PC-3 (cell line): ENCODE results near the gene KCNJ9. TPM values are rescaled to one million over a fixed set of nuclear protein-coding genes. Genes with fewer than 3 reads are reported as not detected.

Experiments
- ATAC-seq: fragments of 200-7000 bp; cut with Tn5 transposase; 2 replicates; pipeline ENCODE4 v1.9.1; 2020; ENCODE audit warnings: mild to moderate bottlenecking, moderate library complexity
- BruUV-seq: library from RNA; stranded (reverse); fragments of 400-500 nt; replicated peaks from 2 replicates; lab custom pipeline; 2021; lab: Mats Ljungman, UMichigan
- CTCF ChIA-PET: fragments of 300-600 bp; sonication (Branson Sonifier 250); formaldehyde crosslinking; loops from one replicate; lab custom pipeline; 2022; ENCODE audit warnings: antibody characterized with exemption; lab: Charles Lee
- POLR2A ChIA-PET: fragments of 300-600 bp; sonication (Branson Sonifier 250); formaldehyde crosslinking; loops from one replicate; lab custom pipeline; 2022; ENCODE audit warnings: antibody characterized with exemption; ENCODE audit not compliant: unreplicated experiment; lab: Charles Lee
- DNase-seq: peaks from one replicate; pipeline ENCODE4 v3.0.0-alpha.2; 2015
- H2AFZ ChIP-seq: fragments of 300-600 bp; sonication (generic); 2 replicates; pipeline ENCODE4 v1.6.0; 2016; ENCODE audit warnings: antibody characterized with exemption, low read length
- H3F3A ChIP-seq: fragments of 300-600 bp; sonication (generic); one replicate; pipeline ENCODE4 v1.6.0; 2017; ENCODE audit warnings: antibody characterized with exemption, low read length, control low read depth, mild to moderate bottlenecking; ENCODE audit not compliant: unreplicated experiment
- H3K27ac ChIP-seq: fragments of 300-600 bp; sonication (generic); 2 replicates; pipeline ENCODE4 v1.5.1; 2016; ENCODE audit warnings: mild to moderate bottlenecking, low read length
- H3K27me3 ChIP-seq: fragments of 300-600 bp; sonication (generic); 2 replicates; pipeline ENCODE4 v1.6.1; 2016; ENCODE audit warnings: low read length, mixed read lengths
- H3K36me3 ChIP-seq: fragments of 300-600 bp; sonication (generic); 2 replicates; pipeline ENCODE4 v1.6.1; 2016; ENCODE audit warnings: low read depth, mixed run types, low read length, mixed read lengths
- H3K4me1 ChIP-seq: fragments of 300-600 bp; sonication (generic); 2 replicates; pipeline ENCODE4 v1.5.1; 2016; ENCODE audit warnings: low read length; ENCODE audit not compliant: insufficient read depth
- H3K4me2 ChIP-seq: fragments of 300-600 bp; sonication (generic); 2 replicates; pipeline ENCODE4 v1.6.0; 2016; ENCODE audit warnings: low read length
- H3K4me3 ChIP-seq: fragments of 300-600 bp; sonication (generic); 2 replicates; pipeline ENCODE4 v1.5.1; 2016; ENCODE audit warnings: mild to moderate bottlenecking, low read length, mixed read lengths
- H3K79me2 ChIP-seq: fragments of 300-600 bp; sonication (generic); 2 replicates; pipeline ENCODE4 v1.6.1; 2017; ENCODE audit warnings: low read length, mixed read lengths
- H3K9ac ChIP-seq: fragments of 300-600 bp; sonication (generic); 2 replicates; pipeline ENCODE4 v1.6.0; 2016; ENCODE audit warnings: mild to moderate bottlenecking, low read length
- H3K9me2 ChIP-seq: fragments of 300-600 bp; sonication (generic); replicated peaks from 2 replicates; pipeline ENCODE4 v1.6.1; 2016; ENCODE audit warnings: mixed run types, low read length, mixed read lengths
- H3K9me3 ChIP-seq: fragments of 300-600 bp; sonication (generic); 2 replicates; pipeline ENCODE4 v1.6.1; 2016; ENCODE audit warnings: low read length, mixed read lengths
- H4K20me1 ChIP-seq: fragments of 300-600 bp; sonication (generic); 2 replicates; pipeline ENCODE4 v1.6.1; 2016; ENCODE audit warnings: low read length, mixed read lengths
- EZH2 ChIP-seq: fragments of 300-600 bp; sonication (generic); IDR thresholded peaks from one replicate; pipeline ENCODE4 v1.6.1; 2017; ENCODE audit warnings: antibody characterized with exemption, mild to moderate bottlenecking, low read length; ENCODE audit not compliant: unreplicated experiment
- EZH2phosphoT487 ChIP-seq: fragments of 300-600 bp; sonication (generic); IDR thresholded peaks from 2 replicates; pipeline ENCODE4 v1.6.1; 2018; ENCODE audit warnings: mild to moderate bottlenecking, antibody characterized with exemption, low read length, borderline replicate concordance
- intact Hi-C: fragments of 100-400 bp; cut with micrococcal nuclease; formaldehyde crosslinking; loops from 2 replicates; pipeline ENCODE4 v1.9.0; 2023
- total RNA-seq: library from RNA; depleted of rRNA; stranded (reverse); fragments of >200 nt; gene quantifications from 2 replicates; pipeline ENCODE4 v1.2.3, GENCODE V29; 2014; rRNA removed
- TF ChIP-seq, protein P1 (sequence below): fragments of 300-600 bp; sonication (generic); conservative IDR thresholded peaks from 2 replicates; pipeline ENCODE4 v1.5.1; 2017; ENCODE audit warnings: antibody characterized with exemption, low read depth, mild to moderate bottlenecking, low read length

KCNJ9 gene
- total RNA-seq, 1 experiment from 2014 or later = not detected

DNA sequence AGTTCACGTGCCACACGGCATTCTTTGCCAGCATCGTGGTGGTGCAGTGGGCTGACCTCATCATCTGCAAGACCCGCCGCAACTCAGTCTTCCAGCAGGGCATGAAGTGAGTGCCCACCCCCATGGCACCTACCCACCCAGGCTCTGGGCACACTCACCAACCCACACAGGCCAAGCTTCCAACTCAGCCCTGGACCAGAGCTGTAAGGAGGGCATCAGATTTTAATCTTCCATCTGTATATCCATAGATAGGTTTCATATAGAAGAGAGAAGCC lies 55.5 kb downstream of the KCNJ9 start:
- TF ChIP-seq, protein P1, sequence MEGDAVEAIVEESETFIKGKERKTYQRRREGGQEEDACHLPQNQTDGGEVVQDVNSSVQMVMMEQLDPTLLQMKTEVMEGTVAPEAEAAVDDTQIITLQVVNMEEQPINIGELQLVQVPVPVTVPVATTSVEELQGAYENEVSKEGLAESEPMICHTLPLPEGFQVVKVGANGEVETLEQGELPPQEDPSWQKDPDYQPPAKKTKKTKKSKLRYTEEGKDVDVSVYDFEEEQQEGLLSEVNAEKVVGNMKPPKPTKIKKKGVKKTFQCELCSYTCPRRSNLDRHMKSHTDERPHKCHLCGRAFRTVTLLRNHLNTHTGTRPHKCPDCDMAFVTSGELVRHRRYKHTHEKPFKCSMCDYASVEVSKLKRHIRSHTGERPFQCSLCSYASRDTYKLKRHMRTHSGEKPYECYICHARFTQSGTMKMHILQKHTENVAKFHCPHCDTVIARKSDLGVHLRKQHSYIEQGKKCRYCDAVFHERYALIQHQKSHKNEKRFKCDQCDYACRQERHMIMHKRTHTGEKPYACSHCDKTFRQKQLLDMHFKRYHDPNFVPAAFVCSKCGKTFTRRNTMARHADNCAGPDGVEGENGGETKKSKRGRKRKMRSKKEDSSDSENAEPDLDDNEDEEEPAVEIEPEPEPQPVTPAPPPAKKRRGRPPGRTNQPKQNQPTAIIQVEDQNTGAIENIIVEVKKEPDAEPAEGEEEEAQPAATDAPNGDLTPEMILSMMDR = no peak
- no peak for TF ChIP-seq EZH2
- TF ChIP-seq EZH2phosphoT487 = no peak
- Histone ChIP-seq H3K27ac (no peak overlapping the region), H3F3A (no peaks in the 10 kb centered on the region), H3K9me3 (no peaks in the 10 kb centered on the region), H3K4me3 (no peak overlapping the region), H4K20me1 (no peaks in the 10 kb centered on the region), H3K9ac (no peak overlapping the region), H3K79me2 (no peaks in the 10 kb centered on the region), H3K4me1 (no peaks in the 10 kb centered on the region), H3K27me3 (peaks cover 8% of the 10 kb centered on the region; the same call in 1 of the 2 replicates), H3K36me3 (no peaks in the 10 kb centered on the region), H3K4me2 (no peak overlapping the region), H2AFZ (no peak overlapping the region), H3K9me2 (no peaks in the 10 kb centered on the region)
- ChIA-PET POLR2A (no interaction called here), CTCF (no interaction called here)
- no peak for DNase-seq
- no peak for ATAC-seq
- BruUV-seq = no TSS peak
- intact Hi-C loops = no loop called here

GRCh38 chr1:160137216-160137862 lies 56.0 kb downstream of the KCNJ9 start:
- H4K20me1 ChIP-seq = no peaks in the 10 kb centered on the region
- H3K27ac ChIP-seq = no peak overlapping the region
- H3K9me2 ChIP-seq = no peaks in the 10 kb centered on the region
- H3K36me3 ChIP-seq = no peaks in the 10 kb centered on the region
- H3K4me2 ChIP-seq = no peak overlapping the region
- ChIA-PET CTCF (no interaction called here), POLR2A (no interaction called here)
- DNase-seq (no peak), ATAC-seq (no peak)
- no peaks in the 10 kb centered on the region for H3K9me3 ChIP-seq
- intact Hi-C loops = no loop called here
- no peak overlapping the region for H3K9ac ChIP-seq
- TF ChIP-seq EZH2phosphoT487 = no peak
- no peaks in the 10 kb centered on the region for H3F3A ChIP-seq
- H3K79me2 ChIP-seq = no peaks in the 10 kb centered on the region
- no peak overlapping the region for H3K4me3 ChIP-seq
- no TSS peak for BruUV-seq
- H2AFZ ChIP-seq = no peak overlapping the region
- H3K4me1 ChIP-seq = no peaks in the 10 kb centered on the region
- peaks cover 13% of the 10 kb centered on the region; the same call in 1 of the 2 replicates for H3K27me3 ChIP-seq

GRCh38 chr1:160139840-160140239 lies 58.5 kb downstream of the KCNJ9 start:
- no peak for DNase-seq
- Histone ChIP-seq H3K36me3 (no peaks in the 10 kb centered on the region), H3K27me3 (peaks cover 13% of the 10 kb centered on the region; the same call in 1 of the 2 replicates), H3K9ac (no peak overlapping the region), H3K4me1 (no peaks in the 10 kb centered on the region), H3F3A (no peaks in the 10 kb centered on the region), H3K9me2 (no peaks in the 10 kb centered on the region), H3K4me3 (no peak overlapping the region), H3K27ac (no peak overlapping the region), H3K4me2 (no peak overlapping the region), H2AFZ (no peak overlapping the region), H4K20me1 (no peaks in the 10 kb centered on the region), H3K79me2 (no peaks in the 10 kb centered on the region), H3K9me3 (no peaks in the 10 kb centered on the region)
- intact Hi-C loops = no loop called here
- no peak for ATAC-seq
- BruUV-seq = no TSS peak
- TF ChIP-seq EZH2phosphoT487 (no peak), EZH2 (no peak)
- TF ChIP-seq, protein P1 = no peak
- ChIA-PET POLR2A (no interaction called here), CTCF (no interaction called here)

Other genes starting within 250 kb of the KCNJ9 start
- gene VSIG8, start 218.9 kb upstream of the KCNJ9 start, total RNA-seq = 0.29 and 0.47 TPM in 2 replicates
- gene CFAP45, start 181.4 kb upstream of the KCNJ9 start, total RNA-seq = 1.6 and 4.8 TPM in 2 replicates
- 1,281 and 1,584 TPM in 2 replicates for gene TAGLN2, start 156.0 kb upstream of the KCNJ9 start, total RNA-seq
- gene IGSF9, start 135.9 kb upstream of the KCNJ9 start, total RNA-seq = 15.6 and 19.9 TPM in 2 replicates
- gene SLAMF9, start 127.3 kb upstream of the KCNJ9 start, total RNA-seq = 5.9 and 8.7 TPM in 2 replicates
- 6.7 and 6.9 TPM in 2 replicates for gene PIGM, start 49.5 kb upstream of the KCNJ9 start, total RNA-seq
- 0.15 TPM in 1 of 2 replicates, not detected in the other for gene KCNJ10, start 11.4 kb upstream of the KCNJ9 start, total RNA-seq
- 37.1 and 49.1 TPM in 2 replicates for gene IGSF8, start 17.1 kb downstream of the KCNJ9 start, total RNA-seq
- gene ATP1A2, start 34.2 kb downstream of the KCNJ9 start, total RNA-seq = not detected in 2 replicates
- gene ATP1A4, start 70.1 kb downstream of the KCNJ9 start, total RNA-seq = 0.04 TPM in 1 of 2 replicates, not detected in the other
- gene CASQ1, start 109.0 kb downstream of the KCNJ9 start, total RNA-seq = 0.12 TPM in 1 of 2 replicates, not detected in the other
- 90.3 and 128 TPM in 2 replicates for gene PEA15, start 123.8 kb downstream of the KCNJ9 start, total RNA-seq
- gene DCAF8, start 181.0 kb downstream of the KCNJ9 start, total RNA-seq = 122 and 139 TPM in 2 replicates
- gene PEX19, start 203.6 kb downstream of the KCNJ9 start, total RNA-seq = 63.2 and 65.4 TPM in 2 replicates